ENCODE data around the gene DNAH2. TPM values are rescaled to one million over a fixed set of nuclear protein-coding genes. Genes with fewer than 3 reads are reported as not detected.

Gene DNAH2
- total and polyA plus RNA-seq, 2 of the 13 experiments (the other 11 are each of a cell fraction or from before 2014, with no cell fraction given), result not detected

DNA sequence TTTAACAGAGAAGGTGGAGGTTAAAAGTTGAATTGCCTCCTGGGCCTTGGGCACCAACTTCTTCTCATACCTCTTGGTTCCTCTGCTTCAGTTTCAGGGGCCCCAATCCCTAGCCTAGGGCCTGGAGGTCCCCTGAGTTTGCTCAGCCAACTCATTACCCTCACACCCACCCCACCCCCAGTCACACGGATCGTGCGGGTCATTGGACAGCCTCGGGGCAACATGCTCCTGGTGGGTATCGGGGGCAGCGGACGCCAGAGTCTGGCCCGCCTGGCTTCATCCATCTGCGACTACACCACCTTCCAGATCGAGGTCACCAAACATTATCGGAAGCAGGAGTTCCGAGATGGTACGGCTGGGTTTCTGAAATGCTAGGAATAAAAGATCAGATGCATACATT lies 80.4 kb downstream of the DNAH2 start:
- no peaks in the 10 kb centered on the region for H4K20me1 ChIP-seq (ENCODE audit: insufficient read depth, low read length)
- intact Hi-C loops (cut with micrococcal nuclease; ENCODE audit: unreplicated experiment) (no loop called here), in situ Hi-C loops (cut with HindIII; ENCODE audit: extremely low pct_ligation_motif_present, low pct_unique_long_range_greater_than_20kb) (no loop called here)
- CTCF ChIA-PET (ENCODE audit: low intra/inter-chr PET ratio, low total read pairs), result no interaction called here
- no peak for FAIRE-seq
- POLR2A ChIA-PET, result no interaction called here
- H2AFZ ChIP-seq (ENCODE audit: low read length), result no peak overlapping the region
- H3K9me3 ChIP-seq (ENCODE audit: low read length), result no peaks in the 10 kb centered on the region
- H3K79me2 ChIP-seq (ENCODE audit: insufficient read depth, low read length), result no peaks in the 10 kb centered on the region
- H3K36me3 ChIP-seq (replicated peaks in 1 of 2; ENCODE audit: control insufficient read depth in 1 of 2, insufficient read depth in 2 of 2, low read length in 2 of 2), result no peaks in the 10 kb centered on the region
- WGBS (ENCODE audit: low lambda C conversion rate), result 37% methylated on average over 13 of the region's 13 CpGs
- BruUV-seq (replicated peaks), result no TSS peak
- H3K27ac ChIP-seq (ENCODE audit: extremely low read length, insufficient read depth, low read length), result no peak overlapping the region
- ATAC-seq, result no peak
- DNase-seq (ENCODE audit: low spot score), result no peak
- no peaks in the 10 kb centered on the region for H3K4me1 ChIP-seq (ENCODE audit: insufficient read depth, low read length)
- no peak overlapping the region for H3K4me2 ChIP-seq (ENCODE audit: low read depth, low read length)
- TF ChIP-seq ZFP37 (CRISPR knock-in tag; IDR thresholded peaks at IDR 0.05; ENCODE audit: borderline replicate concordance) (no peak), SP5 (CRISPR knock-in tag; IDR thresholded peaks at IDR 0.05; ENCODE audit: borderline replicate concordance, low read depth) (no peak), ZNF224 (CRISPR knock-in tag; IDR thresholded peaks at IDR 0.05) (no peak), ZNF260 (CRISPR knock-in tag; IDR thresholded peaks at IDR 0.05; ENCODE audit: borderline replicate concordance, low read depth) (no peak), ZNF878 (CRISPR knock-in tag; IDR thresholded peaks at IDR 0.05) (no peak), KDM6A (CRISPR knock-in tag; IDR thresholded peaks at IDR 0.05; ENCODE audit: low read depth) (no peak), CBFB (CRISPR knock-in tag; IDR thresholded peaks at IDR 0.05) (no peak), XBP1 (CRISPR knock-in tag; IDR thresholded peaks at IDR 0.05) (no peak), ZNF207 (IDR thresholded peaks at IDR 0.05; ENCODE audit: borderline replicate concordance) (no peak), ZNF136 (CRISPR knock-in tag; IDR thresholded peaks at IDR 0.05; ENCODE audit: low read depth) (no peak), ETV5 (CRISPR knock-in tag; IDR thresholded peaks at IDR 0.05; ENCODE audit: borderline replicate concordance) (no peak), ZNF570 (CRISPR knock-in tag; IDR thresholded peaks at IDR 0.05; ENCODE audit: borderline replicate concordance) (no peak), IRF1 (CRISPR knock-in tag; IDR thresholded peaks at IDR 0.05; ENCODE audit: low read depth) (no peak)
- TF ChIP-seq, protein P1, sequence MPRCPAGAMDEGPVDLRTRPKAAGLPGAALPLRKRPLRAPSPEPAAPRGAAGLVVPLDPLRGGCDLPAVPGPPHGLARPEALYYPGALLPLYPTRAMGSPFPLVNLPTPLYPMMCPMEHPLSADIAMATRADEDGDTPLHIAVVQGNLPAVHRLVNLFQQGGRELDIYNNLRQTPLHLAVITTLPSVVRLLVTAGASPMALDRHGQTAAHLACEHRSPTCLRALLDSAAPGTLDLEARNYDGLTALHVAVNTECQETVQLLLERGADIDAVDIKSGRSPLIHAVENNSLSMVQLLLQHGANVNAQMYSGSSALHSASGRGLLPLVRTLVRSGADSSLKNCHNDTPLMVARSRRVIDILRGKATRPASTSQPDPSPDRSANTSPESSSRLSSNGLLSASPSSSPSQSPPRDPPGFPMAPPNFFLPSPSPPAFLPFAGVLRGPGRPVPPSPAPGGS (CRISPR knock-in tag; IDR thresholded peaks at IDR 0.05), result no peak
- peaks cover 4 to 36% of the 10 kb centered on the region in 2 experiments; a peak in 4 of 5 replicates for H3K27me3 ChIP-seq (ENCODE audit: control insufficient read depth in 1 of 2, insufficient read depth in 2 of 2, low read length in 2 of 2)
- no peak overlapping the region for H3K4me3 ChIP-seq (replicated peaks in 1 of 3; ENCODE audit: insufficient read depth in 1 of 3, low read depth in 2 of 3, low read length in 3 of 3)
- no peak overlapping the region for H3K9ac ChIP-seq (ENCODE audit: insufficient read depth, low read depth, low read length)
